GM15510 (cell line): ENCODE measurements around the gene FAM222A.

Experiments
- POLR2A ChIP-seq: IDR thresholded peaks from 3 replicates; pipeline ENCODE4 v1.6.1; 2011; ENCODE audit warnings: borderline replicate concordance; ENCODE audit not compliant: insufficient read length; ENCODE audit errors: extremely low read depth

FAM222A gene

GRCh38 chr12:109804820-109805761, 91.5 kb downstream of the FAM222A start:
- no peak for TF ChIP-seq POLR2A

- TF ChIP-seq POLR2A, result no peak
Measured at GRCh38 chr12:109807954-109808643, 94.5 kb downstream of the FAM222A start.

- no peak for TF ChIP-seq POLR2A
Measured at GRCh38 chr12:109808876-109809646, 95.4 kb downstream of the FAM222A start.

DNA sequence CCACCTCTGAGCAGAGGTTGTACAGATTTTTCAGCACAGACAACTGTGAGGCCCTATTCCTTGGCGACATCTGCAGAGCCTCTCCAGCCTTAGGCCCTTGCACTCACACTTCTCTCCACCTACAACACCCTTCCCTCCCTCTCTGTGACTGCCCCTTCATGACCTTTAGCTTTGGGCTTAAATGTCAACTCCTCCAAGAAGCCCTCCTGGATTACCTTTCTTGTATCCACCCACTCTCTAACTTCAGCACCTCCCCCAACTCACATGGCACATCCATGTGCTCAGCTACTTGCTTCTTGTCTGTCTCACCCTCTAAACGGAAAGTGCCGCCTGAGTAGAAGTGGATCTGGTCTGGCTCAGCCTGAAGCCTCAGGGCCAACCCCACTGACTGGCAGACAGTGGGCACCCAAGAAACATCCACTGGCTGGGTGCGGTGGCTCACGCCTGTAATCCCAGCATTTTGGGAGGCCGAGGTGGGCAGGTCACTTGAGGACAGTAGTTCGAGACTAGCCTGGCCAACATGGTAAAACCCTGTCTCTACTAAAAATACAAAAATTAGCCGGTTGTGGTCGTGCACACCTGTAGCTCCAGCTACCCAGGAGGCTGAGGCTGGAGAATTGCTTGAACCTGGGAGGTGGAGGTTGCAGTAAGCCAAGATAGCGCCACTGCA, 97.5 kb downstream of the FAM222A start:
- TF ChIP-seq POLR2A, result no peak

DNA sequence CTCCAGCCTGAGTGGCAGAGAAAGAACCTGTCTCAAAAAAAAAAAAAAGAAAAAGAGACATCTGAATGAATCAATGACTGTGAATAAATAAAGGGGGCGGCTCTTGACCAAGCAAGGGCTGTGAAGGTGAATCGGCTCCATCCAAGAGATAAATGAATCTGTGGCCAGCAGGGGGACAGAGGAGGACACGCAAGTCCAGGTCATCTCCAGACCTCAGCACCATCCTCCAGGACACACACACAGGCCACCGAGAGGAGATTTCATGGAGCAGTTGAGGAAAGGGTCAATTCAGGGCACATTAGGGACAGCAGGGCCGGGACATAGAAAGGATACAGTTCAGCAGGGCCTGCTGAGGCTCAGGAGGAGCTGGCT, 98.0 kb downstream of the FAM222A start:
- no peak for TF ChIP-seq POLR2A

GRCh38 chr12:109813810-109814416, 100.3 kb downstream of the FAM222A start:
- no peak for TF ChIP-seq POLR2A

DNA sequence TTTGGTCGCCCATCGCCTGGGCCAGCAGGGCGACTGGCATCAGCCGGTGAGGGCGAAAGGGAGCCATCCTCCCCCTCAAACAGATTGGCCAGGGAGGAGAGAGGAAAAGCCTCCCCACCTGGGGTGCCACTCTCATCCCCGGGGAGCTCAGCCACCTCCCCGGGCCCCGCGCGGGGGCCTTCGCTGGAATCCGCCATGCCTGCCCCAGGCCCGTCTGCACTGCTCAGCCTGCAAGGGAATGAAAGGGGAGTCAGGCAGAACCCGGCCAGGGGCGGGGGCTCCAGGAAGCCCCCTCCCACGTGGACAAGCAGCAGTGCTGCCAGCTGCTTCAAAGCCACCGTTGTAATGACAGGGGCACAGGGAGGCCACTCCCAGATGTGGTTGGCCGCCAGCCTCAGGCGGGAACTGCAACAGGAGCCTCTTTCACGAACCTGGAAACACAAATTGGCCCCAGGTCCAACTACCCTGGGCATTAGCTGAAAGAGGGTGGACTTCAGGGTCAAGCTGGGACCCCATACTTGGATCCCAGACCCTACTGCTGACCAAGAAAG, 101.0 kb downstream of the FAM222A start:
- TF ChIP-seq POLR2A, result no peak

GRCh38 chr12:109815225-109815624, 101.6 kb downstream of the FAM222A start:
- no peak for TF ChIP-seq POLR2A

DNA sequence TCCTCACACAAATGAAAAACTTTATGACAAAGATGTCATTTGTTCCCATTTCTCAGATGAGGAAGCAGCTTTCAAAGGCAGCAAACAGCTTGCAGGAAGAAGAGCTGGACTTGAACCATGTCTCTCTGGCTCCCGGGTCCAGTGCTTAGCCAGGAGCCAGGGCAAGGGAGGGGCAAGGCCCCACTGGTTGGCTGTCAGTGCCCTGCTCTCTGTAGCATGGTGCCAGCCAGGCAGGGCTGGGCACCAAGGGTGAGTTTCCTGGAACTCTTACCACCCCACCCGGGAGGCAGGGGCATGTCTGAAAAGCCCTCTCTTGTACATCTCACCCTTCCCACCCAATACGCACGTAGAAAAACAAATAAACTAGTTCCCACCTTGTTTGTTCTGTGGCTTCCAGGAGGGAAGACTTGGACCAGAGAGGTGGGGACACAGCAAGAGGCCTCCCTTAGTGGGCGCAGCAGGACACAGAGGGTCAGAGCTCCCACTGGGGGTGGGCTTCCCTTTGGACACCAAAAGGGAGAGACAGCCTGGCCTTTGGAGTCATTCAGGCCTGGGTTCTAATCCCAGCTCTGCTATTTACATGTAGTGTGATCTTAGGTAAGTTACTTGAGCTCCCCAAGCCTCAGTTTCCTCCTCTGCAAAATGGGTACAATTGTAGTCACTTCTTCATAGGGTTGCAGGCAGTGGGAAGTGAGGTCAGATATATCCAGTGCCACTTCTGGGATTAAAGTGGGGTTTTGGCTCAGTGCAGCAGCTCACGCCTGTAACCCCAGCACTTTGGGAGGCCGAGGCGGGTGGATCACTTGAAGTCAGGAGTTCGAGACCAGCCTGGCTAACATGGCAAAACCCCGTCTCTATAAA, 102.4 kb downstream of the FAM222A start:
- no peak for TF ChIP-seq POLR2A

DNA sequence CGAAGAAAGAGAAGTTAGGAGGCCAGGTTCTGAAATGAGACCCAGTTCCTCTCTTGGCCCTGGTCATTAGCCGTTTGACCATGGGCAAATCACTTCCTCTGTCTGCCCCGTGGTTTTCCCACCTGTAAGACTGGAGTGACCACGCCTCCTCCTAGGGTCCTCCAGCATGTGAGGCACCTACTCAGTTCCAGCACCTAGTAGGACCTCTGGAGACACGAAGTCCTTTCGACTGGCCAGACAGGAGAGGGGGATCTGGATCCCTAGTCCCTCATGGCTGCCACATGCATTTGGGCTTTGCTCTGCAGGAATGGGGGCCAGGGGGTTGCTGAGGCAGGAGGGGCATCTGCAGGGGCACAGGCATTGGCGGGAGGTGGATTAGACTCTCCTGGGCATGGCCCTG, 103.2 kb downstream of the FAM222A start:
- no peak for TF ChIP-seq POLR2A

- no peak for TF ChIP-seq POLR2A
Measured at GRCh38 chr12:109817627-109818231, 104.1 kb downstream of the FAM222A start.

GRCh38 chr12:109818253-109818652, 104.6 kb downstream of the FAM222A start:
- no peak for TF ChIP-seq POLR2A
